Stimulated activated CD8-positive, alpha-beta memory T cell treated with anti-CD3 and anti-CD28 coated beads, Interleukin-4, amount 100 ng/mL, for 48 hours (primary cell): Measurements from ENCODE around the gene INTS6.
"Not testable (repeated sequence)": the region's sequence is repeated elsewhere in the genome, so short reads cannot be mapped to it uniquely, and the experiment has no call there.

ENCODE experiments used
- DNase-seq: peaks from one replicate; pipeline ENCODE4 v3.0.0-alpha.2; 2020

Gene INTS6

DNA sequence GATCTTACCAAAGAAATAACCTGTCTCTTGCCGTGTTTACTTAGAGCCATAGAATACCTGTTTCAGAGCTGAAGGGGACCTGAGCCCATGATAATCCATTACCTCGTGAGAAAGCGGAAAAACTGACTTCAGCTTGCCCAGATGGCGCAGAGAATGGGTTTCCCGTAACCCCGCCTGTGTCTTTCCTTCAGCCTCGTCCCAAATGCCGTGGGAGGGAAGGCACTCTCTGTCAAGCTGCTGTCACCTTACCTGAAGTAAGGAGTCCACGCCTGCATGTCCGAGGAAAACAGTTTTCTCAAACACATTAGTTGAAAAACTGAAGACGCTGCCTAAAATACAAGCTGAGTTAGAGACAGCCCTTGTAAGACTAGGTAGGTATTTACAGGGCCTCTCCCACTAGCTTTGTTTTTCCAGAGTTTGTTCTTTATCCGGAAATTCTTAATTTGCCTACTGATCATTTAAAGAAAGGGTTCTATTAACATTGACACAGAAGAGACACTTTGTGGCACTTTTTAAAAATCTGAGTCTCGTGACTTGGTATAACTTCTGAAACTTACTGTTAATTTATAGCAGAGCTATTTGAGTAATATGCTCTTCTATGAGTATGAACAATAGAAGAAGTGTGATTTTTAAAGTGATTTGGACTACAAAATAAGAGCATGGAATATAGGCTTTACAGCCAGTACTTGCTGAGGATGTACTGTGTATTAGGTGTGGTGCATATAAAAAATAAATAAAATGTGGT, 1.3 kb upstream of the INTS6 start:
- DNase-seq, result peak; percentile 67

DNA sequence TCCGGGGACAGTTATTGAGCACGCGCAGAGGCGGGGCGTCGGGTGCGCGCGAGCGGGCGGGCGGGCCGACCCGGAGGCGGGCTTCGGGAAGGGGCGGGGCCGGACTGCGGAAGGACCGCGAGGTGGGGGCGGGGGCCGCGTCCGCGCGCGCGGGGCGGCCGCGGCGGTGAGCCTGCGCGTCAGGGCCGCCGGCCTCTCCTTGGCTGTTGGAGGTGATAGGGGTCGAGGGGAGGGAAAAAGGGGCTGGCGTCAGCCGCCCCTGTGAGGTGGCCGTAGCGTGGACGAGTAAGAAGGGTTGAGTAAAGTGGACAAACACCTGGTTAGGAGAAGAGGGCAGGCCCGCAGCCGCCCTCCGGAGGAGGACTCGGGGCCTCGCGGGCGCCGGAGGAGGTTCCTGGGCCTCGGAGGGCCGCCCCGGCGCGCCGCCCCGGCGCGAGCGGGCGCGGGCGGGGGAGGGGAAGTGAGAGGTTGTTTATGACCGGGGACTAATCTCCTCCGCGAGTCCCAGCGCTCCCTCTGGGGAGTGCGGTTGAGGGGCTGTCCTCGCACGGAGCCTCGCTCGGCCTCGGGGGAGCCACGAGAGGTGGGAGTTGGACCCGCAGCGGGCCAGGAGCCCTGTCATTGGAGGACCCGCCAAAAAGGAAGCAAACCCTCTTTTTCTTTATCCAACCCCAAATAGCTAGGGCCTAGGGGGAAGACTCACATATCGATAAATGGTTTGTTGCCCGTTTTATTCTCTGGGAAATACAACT, 547 bp upstream of the INTS6 start:
- peak; percentile 84 for DNase-seq

DNA sequence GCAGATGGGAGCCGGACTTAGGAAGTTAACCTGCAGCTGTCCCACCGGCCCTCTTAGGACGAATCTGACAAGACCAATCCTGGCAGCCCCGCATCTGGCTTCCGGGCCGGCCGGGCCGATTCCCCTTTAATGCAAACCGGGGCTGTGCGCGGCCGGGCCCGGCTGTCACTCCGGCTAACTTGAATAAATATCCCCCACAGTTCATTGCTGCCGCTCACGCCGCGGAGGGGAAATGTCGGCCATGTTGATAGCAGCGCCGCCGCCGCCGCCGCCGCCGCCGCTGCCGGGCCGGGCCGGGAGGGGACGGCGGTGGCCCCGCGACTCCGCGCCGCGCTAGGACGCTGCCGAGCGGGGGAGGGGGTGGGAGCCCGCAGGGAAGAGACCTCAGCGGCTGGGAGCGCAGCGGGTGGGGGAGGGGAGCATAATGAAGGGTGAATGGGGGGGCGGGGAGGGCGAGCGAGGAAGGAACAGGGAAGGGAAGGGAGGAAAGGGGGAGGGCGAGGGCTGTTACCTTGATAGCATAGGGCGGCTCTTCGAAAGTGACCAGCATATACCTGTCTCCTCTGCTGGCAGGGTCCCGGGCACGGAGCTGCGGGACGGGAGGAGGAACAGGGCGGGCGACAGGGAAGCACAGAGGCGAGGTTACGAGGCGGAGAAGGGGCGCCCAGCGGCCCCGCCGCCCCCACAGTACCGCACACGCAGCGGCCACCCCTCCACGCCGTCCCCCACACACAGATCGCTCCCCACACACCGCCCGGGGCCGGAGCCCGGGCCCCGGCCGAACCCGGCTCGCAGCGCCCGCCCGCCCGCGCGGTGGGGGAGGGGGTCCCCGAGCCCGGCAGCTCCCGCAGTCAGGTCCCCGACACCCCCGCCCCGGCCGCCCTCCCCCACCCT, 1.1 kb downstream of the INTS6 start:
- peak; percentile 84 for DNase-seq

DNA sequence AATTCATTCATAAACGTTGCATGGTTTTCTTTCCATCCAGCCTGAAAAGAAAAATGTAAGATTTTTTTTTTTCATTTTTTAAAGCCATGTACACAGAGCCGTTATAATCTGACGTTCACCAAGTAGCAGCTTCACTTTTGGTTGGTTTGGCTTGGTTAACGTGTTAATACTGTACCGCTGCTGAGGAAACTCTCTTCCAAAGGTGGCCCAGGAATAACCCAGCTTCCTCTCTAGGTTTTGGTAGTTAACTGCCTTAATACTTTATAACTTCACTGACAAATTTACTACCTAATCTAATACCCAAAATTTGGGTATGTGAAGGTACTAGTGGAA, 1.7 kb downstream of the INTS6 start:
- no peak for DNase-seq

DNA sequence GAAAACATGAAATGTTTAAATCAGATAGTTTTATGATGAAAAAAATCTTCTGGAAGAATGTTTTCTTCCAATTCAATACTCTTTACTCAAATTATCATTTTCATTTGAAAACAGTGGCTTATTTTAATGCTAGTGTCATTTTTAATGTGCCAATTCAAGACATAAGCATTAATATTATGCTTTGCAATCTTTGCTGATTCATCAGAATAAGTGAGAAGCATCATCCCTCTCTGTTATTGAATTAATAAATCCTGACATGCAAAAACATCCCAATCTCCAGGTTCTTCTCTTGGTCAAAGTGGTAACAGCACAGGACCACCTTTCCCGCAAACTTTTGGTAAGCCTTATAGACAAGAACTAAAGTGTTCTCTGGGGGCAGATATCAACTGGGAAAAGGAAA, 3.8 kb downstream of the INTS6 start:
- no peak for DNase-seq

DNA sequence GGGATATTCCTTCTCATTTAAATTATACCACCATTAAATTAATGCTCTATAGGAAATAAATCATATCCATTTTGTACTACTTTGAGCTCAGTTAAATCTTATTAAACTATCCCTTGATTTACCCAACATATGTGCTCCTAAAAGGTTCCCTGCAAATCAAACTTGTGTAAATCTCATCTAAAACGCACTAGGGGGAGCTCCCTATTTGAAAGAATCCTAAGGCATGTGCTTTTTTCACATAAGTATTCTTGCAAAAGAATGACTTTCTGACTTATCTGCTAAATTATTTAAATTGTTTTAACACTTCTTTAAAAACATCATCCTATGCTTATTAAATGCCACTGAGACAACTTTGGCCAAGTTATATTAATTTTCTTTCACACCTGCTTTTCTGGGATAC, 7.9 kb downstream of the INTS6 start:
- no peak for DNase-seq

DNA sequence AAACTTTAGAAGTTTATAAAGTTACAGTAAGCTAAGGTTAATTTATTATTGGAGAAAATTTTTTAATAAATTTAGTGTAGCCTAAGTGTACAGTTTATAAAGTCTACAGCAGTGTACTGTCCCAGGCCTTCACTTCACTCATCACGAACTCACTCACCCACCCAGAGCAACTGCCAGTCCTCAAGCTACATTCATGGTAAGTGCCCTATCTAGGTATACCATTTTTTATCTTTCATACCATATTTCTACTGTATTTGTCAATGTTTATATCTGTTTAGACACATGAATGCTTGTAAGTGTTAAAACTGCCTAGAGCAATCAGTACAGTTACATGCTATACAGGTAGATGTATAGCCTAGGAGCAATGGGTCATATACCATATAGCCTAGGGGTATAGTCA, 12.5 kb downstream of the INTS6 start:
- no peak for DNase-seq

DNA sequence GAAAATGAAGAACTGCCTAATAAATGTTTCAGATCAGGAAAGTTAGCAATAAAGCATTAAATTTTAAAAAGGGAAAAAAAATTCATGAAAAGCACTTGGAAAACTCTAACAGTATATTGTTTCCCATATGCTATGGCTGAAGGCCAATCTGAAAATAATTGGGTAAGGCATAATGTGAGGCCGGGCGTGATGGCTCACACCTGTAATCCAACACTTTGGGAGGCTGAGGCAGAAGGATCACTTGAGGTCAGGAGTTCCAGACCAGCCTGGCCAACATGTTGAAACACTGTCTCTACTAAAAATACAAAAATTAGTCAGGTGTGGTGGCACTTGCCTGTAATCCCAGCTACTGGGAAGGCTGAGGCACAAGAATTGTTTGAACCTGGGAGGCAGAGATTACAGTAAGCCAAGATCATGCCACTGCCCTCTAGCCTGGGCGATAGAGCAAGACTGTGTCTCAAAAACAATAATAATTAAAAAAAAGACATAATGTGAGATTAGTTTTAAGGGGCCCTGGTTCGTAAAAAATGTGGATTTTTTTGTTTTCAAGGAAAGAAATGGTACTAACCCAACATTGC, 15.2 kb downstream of the INTS6 start:
- DNase-seq, result no peak

DNA sequence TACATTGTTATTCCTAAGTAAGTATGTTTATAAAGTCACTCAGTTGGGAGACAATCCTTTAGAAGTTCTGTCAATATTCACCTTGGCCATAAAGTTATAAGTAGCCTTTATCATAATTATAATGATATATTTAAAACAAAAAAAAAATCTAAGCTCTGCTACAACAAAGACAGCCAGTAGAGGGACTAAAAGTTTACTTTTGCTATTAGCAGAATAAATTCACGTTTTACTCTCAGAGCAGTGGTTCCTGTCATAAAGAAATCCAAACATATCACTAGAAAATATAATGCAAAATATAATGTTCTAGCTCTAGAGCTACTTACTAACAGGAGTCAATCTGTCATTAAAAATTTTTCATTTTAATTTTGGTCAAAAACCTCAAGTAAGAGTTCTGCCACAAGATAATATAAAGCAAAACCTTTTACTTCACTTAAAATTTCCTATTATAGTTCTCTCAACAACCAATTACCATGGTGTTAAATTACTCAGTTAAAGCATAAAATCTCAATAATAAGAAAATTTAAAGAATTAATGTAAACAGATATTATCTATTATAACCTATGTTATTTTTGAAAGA, 17.7 kb downstream of the INTS6 start:
- DNase-seq, result no peak

DNA sequence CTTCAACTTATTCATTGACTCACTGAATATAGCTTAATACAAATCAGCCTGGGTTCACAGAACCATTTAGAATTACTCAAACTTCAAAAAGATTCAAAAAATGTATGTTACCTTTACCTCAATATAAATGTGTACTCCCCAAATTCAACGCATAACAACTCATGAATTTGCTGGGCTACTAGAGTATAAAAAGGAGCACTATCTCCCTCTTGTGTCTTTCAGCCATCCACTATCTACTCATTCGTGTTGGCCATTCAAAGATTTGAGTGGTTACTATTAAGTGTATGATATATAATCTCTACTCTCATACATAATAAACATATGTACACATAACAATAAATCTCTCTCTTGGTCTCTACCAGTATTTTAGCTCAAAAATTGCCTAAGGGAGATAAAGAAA, 20.3 kb downstream of the INTS6 start:
- no peak for DNase-seq

DNA sequence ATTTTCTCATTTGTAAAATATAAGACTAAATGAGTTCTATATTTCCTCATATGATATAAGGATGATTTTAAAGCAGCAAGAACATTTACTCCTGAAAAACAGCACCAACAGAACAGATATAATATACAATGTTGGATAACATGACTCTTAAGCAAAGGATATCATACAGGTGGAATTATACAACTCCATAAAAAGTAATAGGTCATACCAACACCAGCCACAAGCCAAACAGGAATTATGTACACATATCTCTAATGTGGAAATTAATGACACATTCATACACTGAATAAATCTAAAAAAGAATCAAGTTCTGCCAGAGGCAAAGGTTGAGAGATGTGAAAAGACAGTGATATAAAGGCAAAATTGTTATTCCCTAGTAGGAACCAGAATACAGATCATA, 25.9 kb downstream of the INTS6 start:
- no peak for DNase-seq

DNA sequence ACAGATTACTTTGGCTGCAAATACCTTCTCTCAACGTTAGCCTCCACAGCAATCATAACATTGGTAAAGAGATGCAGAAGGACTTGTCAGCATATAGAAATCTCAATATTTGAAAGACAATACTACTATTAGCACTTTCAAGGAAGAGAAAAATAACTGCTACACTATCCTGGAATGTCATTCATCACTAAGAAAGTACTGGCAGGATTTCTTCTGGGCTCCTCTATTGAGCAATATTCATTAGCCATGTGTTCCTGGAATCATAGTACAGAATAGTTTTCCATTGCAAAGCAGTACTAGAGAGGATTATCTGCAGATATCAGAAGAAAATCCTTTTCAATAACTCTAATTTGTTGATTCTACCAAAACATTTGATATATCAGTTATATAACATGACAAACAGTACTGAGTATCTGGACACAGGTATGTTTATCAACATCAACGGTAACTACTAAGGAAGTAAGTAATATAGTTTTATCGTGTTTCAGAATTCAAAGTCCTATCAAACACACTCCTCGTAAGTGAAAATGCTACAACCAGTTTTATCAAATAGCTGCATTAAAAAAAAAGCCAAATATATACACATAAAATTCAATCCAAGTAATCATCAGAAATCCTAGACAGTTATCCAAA, 27.3 kb downstream of the INTS6 start:
- no peak for DNase-seq

DNA sequence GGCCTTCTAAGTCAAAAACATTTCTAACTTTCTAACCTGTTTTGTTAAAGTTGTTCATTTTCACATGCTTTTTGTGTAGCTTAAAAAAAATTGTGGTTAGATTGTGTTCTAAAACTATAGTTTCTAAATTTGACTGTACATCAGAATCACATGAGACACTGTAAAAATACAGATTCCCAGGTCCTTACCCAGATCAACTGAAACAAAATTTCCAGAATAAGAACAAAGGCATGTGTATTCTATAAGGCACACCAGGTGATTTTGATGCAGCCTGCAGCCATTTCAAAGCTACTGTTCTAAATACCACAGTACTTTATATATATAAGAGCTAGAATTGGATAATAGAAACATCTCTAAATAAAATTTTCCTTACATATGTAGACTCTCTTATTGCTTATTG, 29.1 kb downstream of the INTS6 start:
- DNase-seq, result no peak

DNA sequence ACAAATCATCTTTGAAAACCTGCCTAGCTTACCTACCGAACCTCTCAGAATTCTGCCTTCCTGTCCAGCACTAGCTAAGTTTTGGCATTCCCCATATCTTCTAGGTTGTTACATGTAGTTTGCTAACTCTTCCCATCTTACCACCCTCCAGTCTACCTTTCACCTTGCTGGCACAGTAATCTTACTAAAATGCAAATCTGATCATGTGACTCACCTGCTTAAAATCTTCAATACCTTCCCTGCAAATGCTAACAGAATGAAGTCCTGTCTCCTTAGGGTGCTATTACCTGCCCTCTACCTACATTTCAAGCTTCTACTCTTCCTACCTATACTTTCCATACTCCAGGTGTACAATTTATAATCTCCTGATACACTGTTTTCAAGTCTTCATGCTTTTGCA, 30.4 kb downstream of the INTS6 start:
- DNase-seq, result no peak

DNA sequence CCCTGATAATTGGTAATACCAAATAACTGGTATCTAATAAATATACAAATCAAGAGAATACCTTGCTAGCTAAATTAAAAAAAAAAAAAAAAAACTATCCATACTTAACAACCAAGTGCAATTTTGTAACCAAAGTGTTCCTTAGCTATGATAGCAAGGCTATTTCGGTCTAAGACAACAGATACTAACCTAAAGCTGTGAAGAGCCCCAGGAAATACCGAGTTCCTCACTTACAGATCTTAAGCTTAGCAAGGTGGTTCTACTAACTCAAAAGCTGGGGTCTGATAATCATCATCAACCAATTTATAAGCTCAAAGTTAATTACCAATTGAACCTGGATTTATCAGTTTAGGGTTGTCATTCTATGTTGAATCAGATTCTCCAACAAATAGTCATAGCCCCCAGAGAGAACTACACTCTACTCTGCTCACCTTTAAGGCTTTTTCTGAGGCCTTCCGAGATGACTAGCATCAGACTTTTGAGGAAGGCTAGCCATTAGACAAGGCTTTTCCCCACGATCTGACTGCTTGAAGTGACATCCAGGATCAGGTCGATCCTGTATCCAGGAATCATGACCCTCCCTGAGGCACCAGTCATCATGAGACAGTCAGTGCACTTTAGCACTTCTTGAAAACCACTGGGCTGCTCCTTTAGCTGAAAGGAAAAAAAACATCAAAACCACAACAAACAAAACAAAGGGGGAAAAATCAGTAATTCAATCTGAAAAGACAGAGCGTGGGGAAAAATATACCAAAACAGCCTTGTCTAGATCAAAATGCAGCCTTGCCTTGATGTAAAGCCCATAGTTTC, 31.9 kb downstream of the INTS6 start:
- no peak for DNase-seq

DNA sequence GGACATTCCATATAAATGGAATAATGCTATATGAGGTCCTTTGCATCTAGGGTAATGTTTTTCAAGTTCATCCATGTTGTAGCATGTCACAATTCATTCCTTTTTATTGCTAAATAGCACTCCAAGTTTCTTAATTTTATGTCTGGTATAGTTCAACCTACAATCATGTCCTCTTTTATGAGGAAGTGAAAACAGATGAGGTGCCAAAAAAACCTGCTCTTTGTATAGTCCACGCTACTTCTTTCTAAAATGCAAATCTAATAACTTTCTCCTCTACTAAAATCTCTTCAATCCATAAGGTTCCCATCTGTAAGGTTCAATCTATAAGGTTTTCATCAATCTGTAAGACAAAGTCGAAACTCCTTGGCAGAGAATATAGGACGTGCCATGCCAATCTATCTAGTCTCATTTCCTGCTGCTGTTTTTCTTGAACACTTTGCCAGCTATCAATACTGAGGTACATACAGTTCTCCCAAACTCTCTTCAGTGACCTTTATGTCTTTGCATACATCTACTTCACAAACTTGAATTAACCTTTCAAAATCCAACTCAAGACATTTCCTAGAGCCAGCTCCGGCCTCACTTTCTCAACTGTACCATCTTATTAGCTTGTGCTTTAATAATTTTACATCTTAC, 33.7 kb downstream of the INTS6 start:
- no peak for DNase-seq

DNA sequence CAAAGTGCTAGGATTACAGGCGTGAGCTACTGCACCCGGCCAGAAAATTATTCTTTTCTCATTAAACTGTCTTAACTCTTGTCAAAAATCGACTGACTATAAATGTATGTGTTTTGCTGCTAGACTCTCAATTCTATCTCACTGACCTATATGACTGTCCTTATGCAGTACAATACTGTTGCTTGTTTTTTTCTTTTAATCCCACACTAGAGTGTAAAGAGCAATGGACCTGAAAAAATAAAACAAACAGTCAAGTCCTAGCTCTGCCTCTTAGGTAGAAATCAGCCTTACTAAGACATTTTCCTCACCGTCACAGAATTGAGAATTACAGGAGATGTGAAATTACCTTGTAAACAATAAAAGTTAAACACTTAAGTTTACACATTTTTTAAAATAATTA, 35.1 kb downstream of the INTS6 start:
- DNase-seq, result no peak

DNA sequence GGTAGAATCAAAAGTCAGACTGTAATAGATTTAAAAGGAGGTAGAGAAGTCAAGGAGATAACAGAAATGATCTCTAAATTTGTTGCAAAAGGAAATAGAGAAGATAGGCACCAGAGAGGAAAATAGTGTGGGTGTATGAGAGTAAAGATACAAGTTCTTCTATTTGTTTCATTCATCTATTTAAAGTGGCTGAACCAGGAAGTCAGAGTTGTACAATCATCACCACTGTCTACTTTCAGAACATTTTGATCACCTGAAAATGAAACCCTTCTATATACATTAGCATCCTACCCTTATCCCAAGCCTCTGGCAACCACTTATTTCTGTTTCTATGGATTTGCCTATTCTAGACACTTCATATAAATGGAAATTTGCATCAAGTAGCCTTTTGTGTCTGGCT, 36.7 kb downstream of the INTS6 start:
- DNase-seq, result no peak

DNA sequence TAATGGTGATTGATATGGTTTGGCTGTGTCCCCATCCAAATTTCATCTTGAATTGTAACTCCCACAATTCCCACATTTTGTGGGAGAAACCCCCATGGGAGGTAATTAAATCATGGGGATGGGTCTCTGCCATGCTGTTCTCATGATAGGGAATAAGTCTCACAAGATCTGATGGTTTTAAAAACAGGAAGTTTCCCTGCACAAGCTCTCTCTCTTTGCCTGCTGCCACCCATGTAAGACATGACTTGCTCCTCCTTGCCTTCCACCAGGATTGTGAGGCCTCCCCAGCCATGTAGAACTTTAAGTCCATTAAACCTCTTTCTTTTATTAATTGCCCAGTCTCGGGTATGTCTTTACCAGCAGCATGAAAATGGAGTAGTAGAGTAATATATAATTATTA, 37.5 kb downstream of the INTS6 start:
- not testable (repeated sequence) for DNase-seq

DNA sequence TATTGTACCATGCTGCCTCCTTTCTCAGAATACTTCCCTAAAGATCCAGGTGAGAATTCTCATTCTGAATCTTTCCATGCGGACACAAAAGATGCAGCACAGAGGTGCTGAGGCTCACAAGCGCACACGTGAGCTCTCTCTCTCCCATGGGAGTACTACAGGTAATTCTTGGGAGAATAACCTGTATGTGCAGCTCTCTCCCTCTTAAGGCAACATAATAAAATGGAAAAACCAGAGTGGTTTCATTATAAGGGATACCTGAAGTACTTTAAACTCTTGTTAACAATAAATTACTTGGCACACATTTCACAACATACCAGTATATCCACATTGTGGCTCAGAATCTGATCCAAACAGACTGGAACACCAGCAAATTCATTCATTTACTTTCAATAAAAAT, 40.4 kb downstream of the INTS6 start:
- DNase-seq, result no peak

DNA sequence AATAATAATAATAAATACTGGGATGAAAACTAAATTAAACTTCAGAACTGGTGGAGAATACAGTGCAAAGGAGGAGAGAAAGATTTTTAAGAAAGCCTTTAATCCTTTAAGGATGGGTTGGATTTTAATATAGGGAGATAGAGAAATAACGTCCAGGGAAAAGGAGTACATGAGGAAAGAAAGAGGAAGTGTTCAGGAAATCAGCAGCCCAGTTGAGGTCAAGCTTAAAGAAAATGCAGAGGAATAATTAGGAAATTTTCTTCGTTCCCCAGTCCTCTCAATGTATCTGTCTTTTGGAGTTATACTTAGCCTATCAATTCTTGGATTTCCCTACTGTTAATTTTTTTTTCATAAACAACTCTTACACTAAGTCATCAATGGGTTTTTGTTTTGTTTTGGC, 47.7 kb downstream of the INTS6 start:
- DNase-seq, result no peak
